Heart left ventricle (tissue), 13 donors: Measurements from ENCODE around the gene PAX2.

Source experiments
- POLR2A ChIP-seq, 2 donors: fragments of 450-650 bp; IDR thresholded peaks; one replicate each; pipeline ENCODE4 v1.6.1; 2017; ENCODE audit warnings: antibody characterized with exemption in 2 of 2, mild to moderate bottlenecking in 2 of 2, moderate library complexity in 2 of 2
- TF ChIP-seq, protein P1 (sequence below), 12 donors: fragments of 200-600 bp; sonication (generic) in 4 of 12; IDR thresholded peaks; one replicate each; pipeline versions ENCODE4 v1.5.0 to v1.8.0; 2018 to 2022; ENCODE audit warnings: antibody characterized with exemption in 12 of 12, mild to moderate bottlenecking in 5 of 12
- donor health status: ischemic (EF 13 %, LVEDD 7.1; RV severe dilation, severe dysfunction).
- donor health status: DM: no; HTN: yes; CAD: no.
- donor health status: DM: no; HTN: no; CAD: no.
- donor health status: ischemic (EF 25% LVEDD 6.9; RV normal size, moderate dysfunction).
- donor health status: ischemic (EF 25% LVEDD 5.7; RV mildly dilated, moderate dysfunction).
- donor health status: ischemic (EF 35%, LVEDD 5.7; RV mildly dilated, moderate dysfunction).
- donor health status: nonischemic (EF 11% LVEDD 7.7; RV severe dilation, severe dysfunction).
- donor health status: DM: yes; HTN: yes; CAD: no.
- donor health status: PGD.
- donor health status: ischemic (EF 29% LVEDD 5.4; RV normal size, mild dysfunction).
- donor health status: nonischemic (EF 23%, LVEDD 6.1; RV moderate dilation, normal function).

DNA sequence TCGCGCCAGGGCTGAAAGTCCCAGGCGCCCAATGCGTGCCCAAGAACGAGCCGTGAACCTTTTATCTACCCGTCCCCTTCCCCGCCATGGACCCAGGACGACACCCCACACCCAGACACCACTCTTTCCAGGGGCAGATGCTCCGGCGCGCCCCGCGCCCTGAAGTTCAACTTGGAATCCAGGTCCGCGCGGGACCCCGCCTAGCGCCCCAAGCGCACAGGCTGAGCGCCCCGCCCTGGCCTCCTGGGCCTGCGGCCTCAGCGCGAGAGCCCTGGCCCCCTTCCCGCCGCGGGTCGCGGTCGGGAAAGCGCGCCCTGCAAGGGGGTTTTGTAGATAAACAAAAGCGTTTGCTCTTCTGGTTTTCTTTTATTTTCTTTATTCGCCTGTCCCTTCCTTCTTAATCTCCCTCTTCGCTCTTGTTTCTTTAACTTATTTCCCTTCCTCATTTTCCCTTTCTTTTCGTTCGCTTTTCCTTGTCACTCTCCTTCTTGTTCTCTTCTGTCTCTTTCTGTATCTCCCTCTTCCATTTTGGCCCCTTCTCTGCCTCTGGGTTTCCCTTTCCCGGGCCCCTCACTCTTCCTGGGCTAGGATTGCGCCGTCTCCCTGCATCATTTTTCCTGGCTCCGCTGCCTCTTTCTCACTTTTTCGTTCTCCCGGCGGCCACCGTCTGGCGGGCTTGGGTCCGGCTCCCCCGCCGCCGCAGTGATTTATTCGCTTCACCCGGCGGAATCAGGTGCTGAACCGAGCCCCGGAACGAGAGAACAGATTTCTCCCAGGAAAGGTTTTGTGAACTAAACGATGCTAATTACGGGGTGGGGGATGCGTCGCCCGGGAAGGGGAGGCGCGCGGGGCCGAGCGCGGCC lies 15.3 kb upstream of the PAX2 start:
- TF ChIP-seq, protein P1, sequence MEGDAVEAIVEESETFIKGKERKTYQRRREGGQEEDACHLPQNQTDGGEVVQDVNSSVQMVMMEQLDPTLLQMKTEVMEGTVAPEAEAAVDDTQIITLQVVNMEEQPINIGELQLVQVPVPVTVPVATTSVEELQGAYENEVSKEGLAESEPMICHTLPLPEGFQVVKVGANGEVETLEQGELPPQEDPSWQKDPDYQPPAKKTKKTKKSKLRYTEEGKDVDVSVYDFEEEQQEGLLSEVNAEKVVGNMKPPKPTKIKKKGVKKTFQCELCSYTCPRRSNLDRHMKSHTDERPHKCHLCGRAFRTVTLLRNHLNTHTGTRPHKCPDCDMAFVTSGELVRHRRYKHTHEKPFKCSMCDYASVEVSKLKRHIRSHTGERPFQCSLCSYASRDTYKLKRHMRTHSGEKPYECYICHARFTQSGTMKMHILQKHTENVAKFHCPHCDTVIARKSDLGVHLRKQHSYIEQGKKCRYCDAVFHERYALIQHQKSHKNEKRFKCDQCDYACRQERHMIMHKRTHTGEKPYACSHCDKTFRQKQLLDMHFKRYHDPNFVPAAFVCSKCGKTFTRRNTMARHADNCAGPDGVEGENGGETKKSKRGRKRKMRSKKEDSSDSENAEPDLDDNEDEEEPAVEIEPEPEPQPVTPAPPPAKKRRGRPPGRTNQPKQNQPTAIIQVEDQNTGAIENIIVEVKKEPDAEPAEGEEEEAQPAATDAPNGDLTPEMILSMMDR (IDR thresholded peaks at IDR 0.05) = no peak
- TF ChIP-seq POLR2A (IDR thresholded peaks at IDR 0.05) = no peak
